ENCODE data around the gene OLFML2B.

GRCh38 chr1:162019446-162019845 is 4.2 kb downstream of the OLFML2B start:
- TF ChIP-seq CTCF (conservative IDR thresholded peaks at IDR 0.05; ENCODE audit: low read length) (no peak), EZH2phosphoT487 (IDR thresholded peaks at IDR 0.05; ENCODE audit: borderline replicate concordance) (no peak)

Data from Loucy (cell line).